Glomerular visceral epithelial cell (primary cell): Measurements from ENCODE around the gene RGS19.

Experiments
- DNase-seq: peaks from one replicate; pipeline ENCODE4 v3.0.0-alpha.2; 2016; ENCODE audit errors: extremely low spot score

RGS19 gene

DNA sequence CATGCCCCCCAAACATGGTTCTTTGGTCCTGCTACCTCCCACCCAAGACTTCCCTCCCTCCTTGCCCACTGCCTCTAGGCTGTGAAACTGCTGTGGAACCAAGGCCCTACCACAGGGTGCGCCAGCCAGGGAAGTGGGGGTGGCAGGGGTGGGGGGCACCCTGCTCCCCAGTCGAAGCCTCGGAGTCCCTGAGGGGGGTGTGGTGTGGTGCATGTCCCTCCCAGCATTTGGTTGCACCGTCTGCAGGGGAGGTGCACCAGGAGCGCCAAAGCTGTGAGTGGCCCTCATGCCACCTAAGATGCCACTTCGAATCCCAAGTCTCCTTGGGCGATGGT lies 1.8 kb downstream of the RGS19 start:
- DNase-seq = no peak

DNA sequence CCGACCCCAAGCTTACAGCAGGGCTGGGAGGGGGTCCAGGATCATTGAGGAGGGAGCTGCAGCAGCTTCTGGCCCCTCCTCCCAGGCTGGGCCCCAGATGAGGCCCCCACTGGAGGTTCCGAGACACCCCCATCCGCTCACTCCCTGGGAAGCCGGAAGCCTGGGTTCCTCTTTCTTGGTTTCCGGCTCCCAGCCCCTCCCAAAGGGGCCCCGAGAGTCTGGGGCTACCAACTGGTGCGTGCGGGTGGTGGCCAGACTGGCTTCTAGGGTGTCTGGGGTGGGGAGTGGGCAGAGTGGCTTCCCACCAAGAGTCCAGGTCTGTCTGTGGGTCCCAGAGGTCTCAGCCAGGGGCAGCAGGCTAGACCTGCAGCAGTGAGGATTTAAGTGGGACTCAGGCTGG lies 2.2 kb downstream of the RGS19 start:
- DNase-seq = no peak

DNA sequence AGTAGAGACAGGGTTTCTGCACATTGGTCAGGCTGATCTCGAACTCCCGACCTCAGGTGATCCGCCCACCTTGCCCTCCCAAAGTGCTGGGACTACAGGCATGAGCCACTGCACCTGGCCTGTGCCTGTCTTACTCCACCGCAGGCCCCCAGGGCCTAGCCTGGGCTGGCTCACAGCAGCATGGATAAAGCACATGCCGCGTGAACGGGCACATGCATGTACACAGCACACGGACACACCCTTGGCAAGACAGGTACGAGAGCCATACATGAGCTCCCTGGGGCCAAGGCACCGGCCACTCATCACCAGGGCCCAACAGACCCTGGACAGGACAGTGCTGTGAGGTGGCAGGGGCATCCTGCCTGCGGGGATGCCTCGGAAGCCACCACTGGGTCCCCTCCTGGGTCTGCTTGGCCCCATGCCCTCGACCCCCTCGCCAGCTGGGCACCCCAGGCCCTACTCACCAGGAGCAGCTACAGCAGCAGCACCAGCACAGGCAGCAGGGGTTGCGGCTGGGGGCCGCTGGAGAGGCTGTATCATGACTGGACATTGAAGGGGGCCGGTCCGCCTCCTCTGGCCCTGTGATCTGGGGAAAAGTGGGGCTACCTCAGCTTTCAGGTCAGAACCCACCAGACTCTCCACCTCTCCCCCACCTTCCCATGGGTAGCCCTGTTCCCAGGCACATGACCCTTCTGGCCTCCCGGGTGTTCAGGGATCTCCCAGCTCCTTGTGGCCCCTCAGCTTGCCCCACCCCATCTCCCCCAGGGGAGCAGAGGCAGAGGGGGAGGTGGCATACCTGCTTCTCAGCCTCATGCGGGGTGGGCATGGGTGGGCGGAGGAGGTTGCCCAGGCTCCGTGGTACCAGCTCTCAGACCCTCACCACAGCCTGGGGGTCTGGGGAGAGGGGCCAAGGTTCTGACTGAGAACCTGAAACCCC lies 3.0 kb downstream of the RGS19 start:
- no peak for DNase-seq

DNA sequence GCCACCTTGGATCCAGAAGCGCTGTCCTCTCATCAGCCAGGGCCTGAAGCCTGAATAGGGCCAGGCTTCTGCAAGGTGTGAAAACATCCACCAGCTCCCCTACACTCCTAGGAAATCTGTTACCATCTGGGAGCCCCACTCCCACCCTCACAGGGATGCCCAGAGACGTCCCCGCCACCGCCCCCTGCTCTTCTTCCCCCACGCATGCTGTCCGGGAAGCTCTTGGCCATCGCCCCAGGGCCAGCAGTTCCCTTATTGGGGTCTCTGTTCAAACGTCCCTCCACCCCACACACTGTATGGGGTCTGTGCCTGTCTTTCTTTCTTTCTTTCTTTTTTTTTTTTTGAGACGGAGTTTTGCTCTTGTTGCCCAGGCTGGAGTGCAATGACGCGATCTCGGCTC lies 3.8 kb downstream of the RGS19 start:
- no peak for DNase-seq

DNA sequence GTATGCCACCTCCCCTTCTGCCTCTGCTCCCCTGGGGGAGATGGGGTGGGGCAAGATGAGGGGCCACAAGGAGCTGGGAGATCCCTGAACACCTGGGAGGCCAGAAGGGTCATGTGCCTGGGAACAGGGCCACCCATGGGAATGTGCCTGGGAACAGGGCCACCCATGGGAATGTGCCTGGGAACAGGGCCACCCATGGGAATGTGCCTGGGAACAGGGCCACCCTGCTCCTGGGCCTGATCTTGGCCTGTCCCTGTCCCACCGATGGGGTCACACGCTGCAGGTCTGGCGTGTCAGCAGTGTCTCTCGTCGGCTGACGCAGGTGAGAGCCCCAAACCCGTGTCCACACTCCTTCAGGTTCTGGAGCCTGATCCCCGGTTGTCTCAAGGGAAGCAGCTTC lies 4.4 kb downstream of the RGS19 start:
- no peak for DNase-seq

DNA sequence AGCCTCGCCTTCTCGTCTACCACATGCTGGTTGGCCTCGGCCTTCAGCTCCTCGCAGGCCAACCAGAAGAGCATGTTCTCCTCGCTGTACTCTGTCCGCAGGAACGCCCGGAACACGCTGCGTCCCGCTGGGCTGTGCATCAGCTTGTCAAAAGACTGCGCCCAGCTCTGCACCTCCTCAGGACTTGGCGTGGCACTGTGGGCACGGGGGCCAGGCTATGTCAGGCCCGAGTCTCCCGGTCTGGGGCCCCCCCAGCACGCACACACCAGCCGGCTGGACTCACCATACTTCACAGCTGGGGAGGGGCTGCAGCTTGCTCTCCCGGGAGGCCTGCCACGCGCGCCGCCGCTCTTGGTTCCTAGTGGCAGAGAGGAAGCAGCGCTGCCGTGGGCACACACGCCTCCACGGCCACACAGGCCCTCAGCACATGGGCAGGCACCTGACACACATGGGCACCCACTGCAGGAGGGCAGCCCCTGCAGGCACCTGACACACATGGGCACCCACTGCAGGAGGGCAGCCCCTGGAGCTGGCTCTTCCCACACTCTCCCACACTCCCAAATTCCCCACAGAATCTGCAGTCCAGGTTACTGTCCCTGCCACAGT lies 5.0 kb downstream of the RGS19 start:
- no peak for DNase-seq

DNA sequence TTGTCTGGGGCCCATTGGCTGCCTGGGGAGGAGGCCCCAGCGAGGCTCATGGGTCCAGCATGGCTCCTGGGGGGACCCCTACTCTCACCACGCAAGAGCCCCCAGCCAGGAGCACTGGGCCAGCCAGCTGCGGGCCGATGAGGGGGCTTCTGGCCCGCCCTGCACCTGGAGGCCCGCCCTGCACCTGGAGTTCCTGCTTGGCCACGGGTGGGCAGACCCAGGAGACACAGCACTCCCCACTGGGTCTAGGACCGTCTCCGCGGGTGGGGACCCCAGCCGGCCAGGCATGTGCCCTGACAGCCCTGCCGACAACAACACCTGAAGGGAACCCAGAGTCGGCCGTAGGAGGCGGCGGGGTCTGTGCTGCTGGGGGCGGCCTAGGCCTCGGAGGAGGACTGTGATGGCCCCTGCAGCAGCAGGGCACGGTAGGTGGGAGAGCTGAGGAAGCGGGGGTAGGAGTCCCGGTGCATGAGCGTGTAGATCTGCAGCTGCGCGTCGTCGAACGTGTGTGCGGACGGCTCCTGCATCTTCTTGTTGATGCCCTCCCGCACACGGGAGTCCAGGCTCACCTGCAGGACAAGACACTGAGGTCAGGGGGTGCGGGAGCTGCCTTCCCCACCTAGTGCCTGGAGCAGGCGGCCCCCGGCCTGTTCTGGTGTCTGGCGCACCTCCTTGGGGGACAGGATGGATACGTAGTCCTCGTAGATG lies 5.7 kb downstream of the RGS19 start:
- DNase-seq = no peak

DNA sequence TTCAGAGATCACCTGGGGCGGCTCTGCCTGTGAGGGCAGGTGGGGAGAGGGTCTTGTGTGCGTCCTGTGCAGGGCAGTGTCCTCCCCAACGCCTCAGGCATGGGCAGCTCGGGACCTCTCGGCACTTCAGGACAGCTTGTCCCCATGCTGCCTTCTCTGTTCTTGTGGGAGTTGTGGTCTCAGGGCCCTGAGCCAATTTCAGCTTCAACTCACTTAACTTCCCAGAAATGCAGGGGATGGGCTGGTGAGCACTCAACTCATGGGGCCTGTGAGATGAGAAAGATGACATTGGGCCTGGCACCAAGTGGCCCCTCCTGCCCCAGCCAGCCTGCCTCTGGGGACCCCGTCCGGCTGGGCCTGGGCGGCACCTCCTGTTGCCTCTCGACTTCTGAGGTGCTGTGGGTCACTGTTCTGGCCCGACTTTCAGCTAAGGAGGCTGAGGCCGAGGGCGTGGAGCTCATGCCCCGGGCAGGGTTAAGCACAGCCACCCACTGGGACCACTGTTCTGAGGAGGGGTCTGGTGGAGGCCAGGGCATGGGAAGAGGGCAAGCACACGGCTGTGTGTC lies 6.7 kb downstream of the RGS19 start:
- no peak for DNase-seq

DNA sequence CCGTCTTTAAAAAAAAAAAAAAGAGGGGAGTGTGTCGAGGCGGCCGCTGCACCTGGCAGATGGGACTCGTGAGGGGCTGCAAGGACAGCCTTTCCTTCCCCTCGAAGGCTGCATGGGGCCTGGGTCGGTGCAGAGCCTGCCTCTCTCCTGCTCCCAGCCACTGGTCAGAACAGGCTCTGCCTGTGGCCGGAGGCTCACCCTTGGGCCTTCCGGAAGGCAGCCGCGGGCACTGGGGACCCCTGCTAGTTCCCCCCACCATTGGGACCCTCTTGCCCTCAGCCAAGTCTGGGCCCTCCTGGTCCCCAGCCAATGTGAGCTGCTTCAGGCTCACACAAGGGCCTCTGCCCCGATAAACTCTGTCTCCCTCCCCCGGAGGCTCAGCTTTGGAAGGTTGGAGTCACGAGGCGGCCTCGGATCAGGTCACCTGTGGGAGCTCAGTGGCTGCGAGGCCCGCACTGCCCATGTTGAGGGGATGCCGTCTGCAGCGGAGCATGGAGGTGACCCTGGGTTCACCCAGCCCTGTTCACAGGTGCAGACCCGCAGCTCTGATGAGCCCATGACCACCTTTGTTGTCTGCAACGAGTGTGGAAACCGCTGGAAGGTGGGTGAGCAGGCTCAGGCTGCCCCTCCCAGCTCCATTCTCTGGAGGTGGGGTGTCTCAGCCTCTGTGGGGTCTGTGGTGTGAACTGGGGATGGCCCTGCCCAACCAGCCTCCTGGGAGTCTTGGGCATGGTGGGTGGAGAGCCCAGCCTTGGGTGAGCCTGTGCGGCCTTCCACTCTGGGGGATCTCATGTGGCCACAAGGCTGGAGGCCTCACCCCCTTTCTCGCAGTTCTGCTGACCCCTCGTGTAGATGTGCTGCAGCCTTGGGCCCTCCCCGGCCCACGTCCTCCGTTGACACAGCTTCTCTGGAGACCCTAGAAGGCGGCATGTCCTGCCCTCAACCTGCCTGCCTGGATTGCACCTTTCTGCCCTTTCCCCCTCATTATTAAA lies 7.7 kb downstream of the RGS19 start:
- no peak for DNase-seq

DNA sequence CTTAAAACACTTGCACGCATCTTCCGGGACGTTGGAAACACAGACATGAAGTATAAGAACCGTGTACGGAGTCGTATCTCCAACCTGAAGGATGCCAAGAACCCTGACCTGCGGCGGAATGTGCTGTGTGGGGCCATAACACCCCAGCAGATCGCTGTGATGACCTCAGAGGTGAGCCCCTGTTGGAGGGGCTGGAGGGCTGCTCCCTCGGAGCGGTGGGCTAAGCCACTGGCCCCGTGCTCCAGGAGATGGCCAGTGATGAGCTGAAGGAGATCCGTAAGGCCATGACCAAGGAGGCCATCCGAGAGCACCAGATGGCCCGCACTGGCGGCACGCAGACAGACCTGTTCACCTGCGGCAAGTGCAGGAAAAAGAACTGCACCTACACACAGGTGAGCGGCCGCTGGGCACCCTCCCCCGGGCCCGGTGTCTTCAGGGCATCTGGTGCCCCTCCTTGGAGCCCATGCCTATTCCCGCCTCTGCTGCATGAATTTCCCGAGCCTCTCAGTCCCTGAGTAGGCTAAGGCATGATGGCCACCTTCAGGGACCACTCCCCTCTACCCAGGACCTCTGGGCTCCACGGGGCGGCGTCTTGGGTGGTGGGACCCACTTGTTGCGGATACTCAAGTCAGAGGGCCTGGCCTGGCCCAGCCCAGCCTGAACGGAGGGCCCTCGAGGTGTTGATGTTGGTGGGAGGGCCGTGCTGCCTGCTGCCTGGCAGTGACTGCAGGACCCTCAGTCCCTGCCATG lies 8.9 kb downstream of the RGS19 start:
- DNase-seq = no peak

DNA sequence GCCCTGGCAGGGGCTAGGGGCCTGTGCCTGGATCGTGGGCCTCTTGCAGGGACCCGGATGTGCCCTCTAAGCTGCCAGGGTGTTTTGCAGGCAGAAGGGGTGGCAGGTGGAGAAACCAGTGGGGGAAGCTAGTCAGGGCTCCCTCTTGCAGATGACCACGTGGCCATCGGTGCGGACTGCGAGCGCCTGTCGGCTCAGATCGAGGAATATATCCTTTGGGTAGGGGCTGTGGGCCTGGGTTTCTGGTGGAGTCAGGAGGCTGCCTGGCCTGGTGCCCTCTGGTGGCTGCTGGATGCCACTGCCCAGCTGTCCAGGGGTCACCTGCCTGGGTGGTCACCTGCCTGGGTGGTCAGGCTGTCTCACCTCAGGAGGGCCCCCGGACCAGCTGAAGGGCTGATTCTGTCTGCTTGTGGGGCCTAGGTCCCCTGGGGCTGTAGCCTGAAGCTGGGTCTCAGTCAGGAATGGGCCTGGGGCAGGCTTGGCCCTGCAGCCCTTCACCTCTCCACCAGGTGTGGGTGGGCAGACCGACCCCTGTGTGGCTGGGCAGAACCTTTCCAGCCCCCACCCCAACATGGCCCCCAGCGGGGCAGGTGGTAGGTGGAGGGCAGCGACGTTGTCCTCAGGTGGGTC lies 9.6 kb downstream of the RGS19 start:
- DNase-seq = peak; percentile 51

DNA sequence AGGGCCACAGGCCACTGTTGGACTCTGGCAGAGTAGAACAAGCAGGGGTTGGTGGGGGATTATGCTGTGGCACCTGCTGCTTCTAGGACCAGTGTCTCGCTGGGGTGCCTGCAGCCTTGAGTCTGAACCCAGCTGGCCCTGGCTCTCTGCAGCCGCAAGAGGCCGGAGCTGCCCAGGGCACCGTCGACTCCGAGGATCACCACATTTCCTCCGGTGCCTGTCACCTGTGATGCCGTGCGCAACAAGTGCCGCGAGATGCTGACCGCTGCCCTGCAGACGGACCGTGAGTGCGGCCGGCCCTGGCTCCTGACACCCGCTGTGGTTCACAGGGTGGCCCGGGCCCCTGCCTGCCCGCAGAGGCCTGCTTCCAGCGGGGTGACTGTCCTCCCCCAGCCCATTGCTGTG lies 10.1 kb downstream of the RGS19 start:
- DNase-seq = no peak

DNA sequence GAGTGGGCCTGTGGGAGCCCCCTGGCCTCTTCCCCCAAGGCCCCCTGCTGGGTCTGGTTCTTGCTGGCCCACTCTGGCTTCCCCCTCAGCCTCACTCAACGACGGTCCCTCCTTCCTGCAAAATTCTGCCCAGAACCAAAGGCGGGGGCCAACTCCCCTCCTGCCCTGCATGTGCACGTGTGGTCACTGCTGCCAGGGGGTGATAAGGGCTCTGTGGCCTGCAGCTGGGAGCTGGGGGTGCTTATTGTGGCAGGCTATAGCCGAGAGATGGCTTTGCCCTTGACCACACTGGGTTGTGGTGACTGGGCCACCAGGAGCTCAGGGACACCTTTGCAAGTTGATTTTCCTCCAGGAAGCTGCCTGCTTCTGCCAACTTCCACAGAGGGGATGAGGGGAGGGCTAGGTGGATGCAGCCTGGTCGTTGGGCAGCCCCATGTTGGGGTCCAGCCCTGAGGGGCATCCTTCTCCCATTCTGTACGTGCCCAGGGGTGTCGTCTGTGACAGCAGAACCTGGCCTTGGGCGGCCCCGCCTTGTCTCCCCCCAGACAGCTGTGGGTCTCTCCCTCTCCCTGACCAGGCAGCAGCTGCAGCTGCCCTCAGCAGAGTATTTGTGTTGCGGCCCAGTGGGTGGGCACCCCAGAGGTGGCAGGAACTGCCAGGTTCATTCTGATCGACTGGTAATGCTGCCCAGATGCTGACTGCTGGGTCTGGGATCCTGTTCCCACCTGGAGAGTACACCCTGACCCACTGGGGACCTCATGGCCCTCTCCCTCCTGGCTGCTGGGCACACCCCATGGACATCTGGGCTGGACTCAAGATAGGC lies 10.7 kb downstream of the RGS19 start:
- no peak for DNase-seq

DNA sequence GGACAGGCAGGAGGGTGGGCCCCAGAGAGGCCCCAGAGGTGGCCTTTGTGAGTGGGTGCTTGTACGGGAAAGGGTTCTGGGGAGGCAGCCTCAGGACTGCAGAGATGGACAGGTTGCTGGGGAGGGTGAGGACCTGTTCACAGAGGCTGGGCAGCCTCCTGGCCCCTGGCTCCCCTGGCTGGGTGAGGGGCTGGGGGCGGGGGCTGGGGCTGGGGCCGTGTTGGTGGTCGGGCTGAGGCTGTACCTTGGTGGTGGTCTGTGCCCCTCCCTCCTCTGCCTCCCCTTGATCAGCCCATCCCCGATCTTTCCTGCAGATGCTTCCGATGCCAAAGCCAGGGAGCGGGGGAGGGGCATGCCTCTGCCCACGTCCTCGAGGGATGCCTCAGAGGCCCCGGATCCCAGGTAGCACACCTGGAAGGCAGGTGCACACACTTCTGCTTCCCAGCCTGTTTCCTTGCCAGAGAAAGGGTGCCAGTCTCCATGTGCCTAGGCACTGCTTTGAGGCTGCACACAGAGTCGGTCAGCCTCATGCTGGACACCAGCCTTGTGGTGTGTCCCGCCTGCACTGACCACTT lies 11.5 kb downstream of the RGS19 start:
- no peak for DNase-seq

DNA sequence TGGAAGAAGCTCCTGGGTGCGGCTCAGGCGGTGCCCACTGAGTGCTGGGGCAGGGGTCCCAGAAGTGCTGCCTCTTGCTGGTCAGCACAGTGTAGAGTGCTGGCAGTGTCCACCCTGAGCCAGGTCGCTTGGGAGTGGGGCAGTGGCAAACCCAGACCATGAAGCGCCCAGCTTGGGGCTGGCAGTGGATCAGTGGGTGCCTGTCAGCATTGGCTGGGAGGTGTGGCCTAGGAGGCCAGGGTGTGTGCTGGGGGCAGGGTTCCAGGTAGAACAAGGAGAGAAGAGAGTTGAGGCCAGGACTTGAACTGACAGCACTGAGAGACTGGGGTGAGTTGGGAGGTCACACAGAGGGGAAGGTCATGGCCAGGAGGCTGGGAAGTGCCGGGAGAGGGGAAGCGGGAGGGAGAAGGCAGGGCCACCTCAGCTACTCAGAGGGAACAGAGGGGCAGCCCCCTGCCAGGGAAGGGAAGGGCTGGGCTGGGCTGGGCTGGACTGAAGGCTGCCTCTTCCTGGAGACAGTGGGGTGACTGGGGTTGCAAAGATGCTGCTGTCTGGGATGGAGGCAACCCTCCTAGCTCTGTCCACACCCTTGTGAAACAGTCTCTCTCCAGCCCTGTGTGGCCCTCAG lies 12.2 kb downstream of the RGS19 start:
- no peak for DNase-seq

DNA sequence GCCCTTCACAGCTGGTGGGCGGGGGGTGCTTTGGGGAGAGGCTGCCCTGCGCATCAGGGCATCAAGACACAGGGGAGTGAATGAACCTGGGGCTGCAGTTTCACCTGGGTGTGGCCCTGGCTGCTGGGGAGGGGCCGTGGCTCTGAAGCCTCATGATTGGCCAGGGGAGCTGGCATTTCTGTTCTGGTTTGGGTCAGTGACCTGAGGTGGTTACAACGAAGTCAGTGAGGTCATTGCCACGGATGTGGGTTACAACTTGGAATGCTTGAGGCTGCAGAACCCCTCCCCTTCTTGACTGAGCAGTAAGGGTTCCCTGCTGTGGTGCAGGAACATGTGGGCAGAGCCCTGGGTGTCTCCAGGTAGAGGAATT lies 13.4 kb downstream of the RGS19 start:
- DNase-seq = peak; percentile 97

DNA sequence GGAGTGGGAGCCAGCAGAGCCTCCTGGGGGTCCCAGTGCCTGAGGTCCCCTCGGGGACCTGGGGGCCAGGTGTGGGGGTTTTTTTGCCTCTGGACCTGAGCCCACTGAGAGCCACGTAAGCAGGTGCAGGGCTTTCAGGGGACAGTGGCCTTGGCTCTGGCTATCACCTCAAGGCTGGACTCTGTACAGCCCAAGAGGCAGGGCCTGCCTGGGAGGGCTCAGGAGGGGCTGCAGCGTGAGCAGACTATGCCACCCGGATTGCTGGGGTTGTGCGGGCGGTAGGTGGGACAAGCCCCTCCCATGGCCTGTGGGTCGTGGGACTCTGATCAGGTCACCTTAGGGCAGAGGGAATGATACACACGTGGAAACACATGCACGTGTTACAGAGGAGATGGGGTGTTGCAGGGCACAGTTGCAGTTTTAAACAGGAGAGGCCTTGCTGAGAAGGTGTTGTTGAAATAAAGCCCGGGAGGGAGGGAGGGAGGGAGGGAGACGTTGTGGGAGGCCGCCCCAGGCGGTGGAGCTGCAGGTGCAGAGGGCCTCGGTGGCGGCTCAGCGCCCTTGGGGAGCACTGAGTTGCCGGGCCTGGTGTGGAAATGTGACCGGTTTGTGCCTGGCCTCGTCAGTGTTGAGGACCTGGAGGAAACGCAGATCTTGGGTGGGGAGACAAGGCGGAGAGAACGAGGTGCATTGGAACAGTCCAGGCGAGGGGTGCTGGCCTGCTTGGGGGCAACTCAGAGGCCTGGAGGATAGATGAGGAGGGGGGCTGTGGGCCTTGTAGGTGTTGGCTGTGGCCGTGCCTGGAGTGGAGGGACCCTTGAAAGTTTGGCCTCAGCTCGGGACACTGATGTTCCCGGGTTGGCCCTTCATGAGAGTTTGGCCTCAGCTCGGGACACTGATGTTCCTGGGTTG lies 14.0 kb downstream of the RGS19 start:
- DNase-seq = no peak
